ENCODE measurements around the gene PLA2G4F.

The PLA2G4F gene

GRCh38 chr15:42148808-42149492 is 7.5 kb downstream of the PLA2G4F start:
- no peak overlapping the region for H3K4me3 ChIP-seq (replicated peaks; ENCODE audit: low read depth, low read length)
- no peak for TF ChIP-seq CTCF (IDR thresholded peaks at IDR 0.05; ENCODE audit: low read length, missing control alignments)
- no peak for DNase-seq (ENCODE audit: low read depth)

GRCh38 chr15:42147431-42147735 is 9.1 kb downstream of the PLA2G4F start:
- no peak for DNase-seq (ENCODE audit: low read depth)
- TF ChIP-seq CTCF (IDR thresholded peaks at IDR 0.05; ENCODE audit: low read length, missing control alignments): no peak
- H3K4me3 ChIP-seq (replicated peaks; ENCODE audit: low read depth, low read length): no peak overlapping the region

GRCh38 chr15:42146551-42147430 is 9.6 kb downstream of the PLA2G4F start:
- no peak for TF ChIP-seq CTCF (IDR thresholded peaks at IDR 0.05; ENCODE audit: low read length, missing control alignments)
- H3K4me3 ChIP-seq (replicated peaks; ENCODE audit: low read depth, low read length): no peak overlapping the region

GRCh38 chr15:42145546-42146455 is 10.6 kb downstream of the PLA2G4F start:
- no peak for TF ChIP-seq CTCF (IDR thresholded peaks at IDR 0.05; ENCODE audit: low read length, missing control alignments)
- no peak for DNase-seq (ENCODE audit: low read depth)
- no peak overlapping the region for H3K4me3 ChIP-seq (replicated peaks; ENCODE audit: low read depth, low read length)

More at GRCh38 chr15:42146551-42147430, 9.6 kb downstream of the PLA2G4F start:
- no peak for DNase-seq (ENCODE audit: low read depth)

- no peak overlapping the region for H3K4me3 ChIP-seq (replicated peaks; ENCODE audit: low read depth, low read length)
- no peak for TF ChIP-seq CTCF (IDR thresholded peaks at IDR 0.05; ENCODE audit: low read length, missing control alignments)
- no peak for DNase-seq (ENCODE audit: low read depth)
These were observed 11.5 kb downstream of the PLA2G4F start for GRCh38 chr15:42144841-42145375.

- TF ChIP-seq CTCF (IDR thresholded peaks at IDR 0.05; ENCODE audit: low read length, missing control alignments): no peak
- no peak overlapping the region for H3K4me3 ChIP-seq (replicated peaks; ENCODE audit: low read depth, low read length)
- DNase-seq (ENCODE audit: low read depth): no peak
These were observed 12.4 kb downstream of the PLA2G4F start for GRCh38 chr15:42143866-42144625.
